GM21825 (cell line): ENCODE results near the gene NALCN.

ENCODE experiments used
- ATAC-seq: cut with Tn5 transposase; IDR thresholded peaks from one replicate; pipeline ENCODE4 v1.9.1; 2021; ENCODE audit warnings: mild to moderate bottlenecking, moderate library complexity; ENCODE audit not compliant: unreplicated experiment

Gene NALCN

GRCh38 chr13:101049166-101049850 is 367.0 kb downstream of the NALCN start:
- no peak for ATAC-seq

- no peak for ATAC-seq
Observed at GRCh38 chr13:101036546-101036945, 379.8 kb downstream of the NALCN start.

- ATAC-seq = no peak
Observed at GRCh38 chr13:101035119-101035620, 381.1 kb downstream of the NALCN start.

- no peak for ATAC-seq
Observed at GRCh38 chr13:101026736-101027398, 389.4 kb downstream of the NALCN start.

- no peak for ATAC-seq
Observed at GRCh38 chr13:101026328-101026727, 390.0 kb downstream of the NALCN start.

GRCh38 chr13:101025925-101026324 is 390.4 kb downstream of the NALCN start:
- no peak for ATAC-seq

GRCh38 chr13:101025519-101025918 is 390.8 kb downstream of the NALCN start:
- ATAC-seq = no peak

- no peak for ATAC-seq
Observed at GRCh38 chr13:101019126-101019525, 397.2 kb downstream of the NALCN start.

- no peak for ATAC-seq
Observed at GRCh38 chr13:101018720-101019119, 397.6 kb downstream of the NALCN start.

- ATAC-seq = no peak
Observed at GRCh38 chr13:101017123-101017872, 399.0 kb downstream of the NALCN start.

- no peak for ATAC-seq
Observed at GRCh38 chr13:101016475-101016874, 399.8 kb downstream of the NALCN start.

- no peak for ATAC-seq
Observed at GRCh38 chr13:101013245-101013644, 403.1 kb downstream of the NALCN start.

- no peak for ATAC-seq
Observed at GRCh38 chr13:101010100-101010499, 406.2 kb downstream of the NALCN start.

- no peak for ATAC-seq
Observed at GRCh38 chr13:101007245-101007644, 409.1 kb downstream of the NALCN start.
